Peyer's patch (tissue), 4 donors: ENCODE data around the gene LMO7. TPM values are rescaled to one million over a fixed set of nuclear protein-coding genes. Genes with fewer than 3 reads are reported as not detected.

Experiments used
- DNase-seq, 3 donors: peaks; one replicate each; pipeline ENCODE4 v3.0.0-alpha.2; 2017 to 2019
- H3K27ac ChIP-seq, 4 donors: fragments of 200-600 bp; sonication (generic); one replicate each; pipeline ENCODE4 v1.5.1; 2016 to 2019
- H3K27me3 ChIP-seq, 2 donors: fragments of 200-600 bp; sonication (generic); one replicate each; pipeline ENCODE4 v1.5.1; 2019
- H3K36me3 ChIP-seq, 3 donors: fragments of 200-600 bp; sonication (generic); one replicate each; pipeline ENCODE4 v1.5.1; 2016 to 2019
- H3K4me1 ChIP-seq, 4 donors: fragments of 200-600 bp; sonication (generic); one replicate each; pipeline ENCODE4 v1.5.1; 2016 to 2019
- H3K4me3 ChIP-seq, 4 donors: fragments of 200-600 bp; sonication (generic); 1 replicate in 3 of 4; 2 replicates in 1 of 4; pipeline ENCODE4 v1.5.1; 2016 to 2019; ENCODE audit warnings: mild to moderate bottlenecking in 1 of 4
- H3K9me3 ChIP-seq, 4 donors: fragments of 200-600 bp; sonication (generic); one replicate each; pipeline ENCODE4 v1.5.1; 2016 to 2019; ENCODE audit warnings: mild to moderate bottlenecking in 1 of 4
- CTCF ChIP-seq, 6 experiments: fragments of 450-650 bp in 4 of 6; fragments of 200-600 bp in 2 of 6; sonication (generic) in 1 of 6; IDR thresholded peaks; one replicate each; pipeline ENCODE4 v1.5.1; 2017 to 2019; ENCODE audit warnings: antibody characterized with exemption in 6 of 6, mild to moderate bottlenecking in 3 of 6, moderate library complexity in 1 of 6
- POLR2A ChIP-seq, 2 donors: fragments of 450-650 bp; IDR thresholded peaks; one replicate each; pipeline ENCODE4 v1.5.1; 2017; ENCODE audit warnings: antibody characterized with exemption in 2 of 2, mild to moderate bottlenecking in 2 of 2, moderate library complexity in 2 of 2
- total RNA-seq, 4 donors: library from RNA; depleted of rRNA; stranded (reverse); fragments of >200 nt; gene quantifications; one replicate each; pipeline ENCODE4 v1.1.0, GENCODE V29; 2016

The LMO7 gene
- total RNA-seq, 4 donors from 2014 or later: 74.3 to 365 (median 327) TPM

GRCh38 chr13:75700552-75700951 lies 64.4 kb downstream of the LMO7 start:
- TF ChIP-seq CTCF (IDR thresholded peaks at IDR 0.05): no peak
- no peak for TF ChIP-seq POLR2A (IDR thresholded peaks at IDR 0.05)
- H3K27me3 ChIP-seq: no peaks in the 10 kb centered on the region
- DNase-seq: no peak
- no peaks in the 10 kb centered on the region for H3K36me3 ChIP-seq
- H3K27ac ChIP-seq: no peak overlapping the region
- peaks cover 0 to 8% (median 0%) of the 10 kb centered on the region in 4 donors for H3K4me1 ChIP-seq
- H3K4me3 ChIP-seq: no peak overlapping the region
- H3K9me3 ChIP-seq: no peaks in the 10 kb centered on the region

GRCh38 chr13:75702476-75702875 lies 66.3 kb downstream of the LMO7 start:
- DNase-seq: no peak
- no peak overlapping the region for H3K27ac ChIP-seq

GRCh38 chr13:75703769-75704168 lies 67.6 kb downstream of the LMO7 start:
- Histone ChIP-seq H3K27me3 (no peaks in the 10 kb centered on the region), H3K9me3 (no peaks in the 10 kb centered on the region), H3K4me3 (no peak overlapping the region), H3K4me1 (peaks cover 0 to 11% (median 0%) of the 10 kb centered on the region in 4 donors), H3K27ac (no peak overlapping the region), H3K36me3 (no peaks in the 10 kb centered on the region)
- DNase-seq: no peak
- TF ChIP-seq CTCF (IDR thresholded peaks at IDR 0.05) (no peak), POLR2A (IDR thresholded peaks at IDR 0.05) (no peak)

More at GRCh38 chr13:75702476-75702875, 66.3 kb downstream of the LMO7 start:
- TF ChIP-seq CTCF (IDR thresholded peaks at IDR 0.05) (no peak), POLR2A (IDR thresholded peaks at IDR 0.05) (no peak)
- H3K4me1 ChIP-seq: peaks cover 0 to 11% (median 0%) of the 10 kb centered on the region in 4 donors
- no peaks in the 10 kb centered on the region for H3K36me3 ChIP-seq
- no peaks in the 10 kb centered on the region for H3K27me3 ChIP-seq
- no peaks in the 10 kb centered on the region for H3K9me3 ChIP-seq
- no peak overlapping the region for H3K4me3 ChIP-seq

GRCh38 chr13:75704194-75704926 lies 68.2 kb downstream of the LMO7 start:
- H3K4me1 ChIP-seq: peaks cover 0 to 11% (median 0%) of the 10 kb centered on the region in 4 donors
- no peak overlapping the region for H3K4me3 ChIP-seq
- no peaks in the 10 kb centered on the region for H3K9me3 ChIP-seq
- H3K36me3 ChIP-seq: no peaks in the 10 kb centered on the region
- DNase-seq: no peak
- TF ChIP-seq CTCF (IDR thresholded peaks at IDR 0.05): no peak
- TF ChIP-seq POLR2A (IDR thresholded peaks at IDR 0.05): no peak
- no peaks in the 10 kb centered on the region for H3K27me3 ChIP-seq
- H3K27ac ChIP-seq: peak overlapping the region in 2 of 4 donors; percentile 58 to 62

GRCh38 chr13:75704927-75705288 lies 68.8 kb downstream of the LMO7 start:
- peak overlapping the region in 2 of 4 donors; percentile 58 to 62 for H3K27ac ChIP-seq
- DNase-seq: peak in 2 of 3 donors; percentile 73 to 81
- TF ChIP-seq CTCF (IDR thresholded peaks at IDR 0.05) (peak in 3 of 6 experiments; percentile 42 to 57 (median 43)), POLR2A (IDR thresholded peaks at IDR 0.05) (peak in 1 of 2 donors; percentile 2)

More at GRCh38 chr13:75704927-75705288, 68.8 kb downstream of the LMO7 start:
- no peaks in the 10 kb centered on the region for H3K36me3 ChIP-seq
- no peak overlapping the region for H3K4me3 ChIP-seq
- no peaks in the 10 kb centered on the region for H3K27me3 ChIP-seq
- peaks cover 0 to 11% (median 0%) of the 10 kb centered on the region in 4 donors for H3K4me1 ChIP-seq
- no peaks in the 10 kb centered on the region for H3K9me3 ChIP-seq
